Liver (tissue), 9 donors: ENCODE data around the gene CIB2. TPM values are rescaled to one million over a fixed set of nuclear protein-coding genes. Genes with fewer than 3 reads are reported as not detected.

Experiments
- DNase-seq: peaks from one replicate; pipeline ENCODE4 v3.0.0-alpha.2; 2017; ENCODE audit warnings: low spot score
- H3K27ac ChIP-seq, 2 donors: one replicate each; pipeline ENCODE4 v1.7.0; 2013; ENCODE audit warnings: inconsistent platforms in 2 of 2, low read length in 2 of 2, control low read depth in 1 of 2, low read depth in 1 of 2, mild to moderate bottlenecking in 1 of 2
- H3K27me3 ChIP-seq, 4 donors: one replicate each; pipeline versions ENCODE4 v1.6.1 to v1.7.0; 2013; ENCODE audit warnings: low read length in 3 of 4, inconsistent platforms in 1 of 4, mild to moderate bottlenecking in 1 of 4, moderate library complexity in 1 of 4; ENCODE audit not compliant: control insufficient read depth in 4 of 4, insufficient read depth in 4 of 4
- H3K36me3 ChIP-seq, 4 donors: one replicate each; pipeline versions ENCODE4 v1.6.1 to v1.7.0; 2013; ENCODE audit warnings: low read length in 3 of 4, mild to moderate bottlenecking in 3 of 4, low read depth in 1 of 4, moderate library complexity in 1 of 4; ENCODE audit not compliant: control insufficient read depth in 4 of 4, insufficient read depth in 3 of 4
- H3K4me1 ChIP-seq, 4 donors: one replicate each; pipeline versions ENCODE4 v1.6.1 to v1.7.0; 2013; ENCODE audit warnings: low read length in 3 of 4, mild to moderate bottlenecking in 3 of 4, moderate library complexity in 1 of 4; ENCODE audit not compliant: control insufficient read depth in 4 of 4, insufficient read depth in 4 of 4
- H3K4me3 ChIP-seq, 3 donors: one replicate each; pipeline versions ENCODE4 v1.6.1 to v1.7.0; 2013; ENCODE audit warnings: low read length in 3 of 3, control low read depth in 1 of 3, low read depth in 1 of 3, mild to moderate bottlenecking in 1 of 3
- H3K9ac ChIP-seq, 2 donors: one replicate each; pipeline ENCODE4 v1.7.0; 2013; ENCODE audit warnings: low read length in 2 of 2, mild to moderate bottlenecking in 2 of 2, moderate library complexity in 2 of 2, control low read depth in 1 of 2, low read depth in 1 of 2
- H3K9me3 ChIP-seq, 4 donors: one replicate each; pipeline versions ENCODE4 v1.6.1 to v1.7.0; 2013; ENCODE audit warnings: low read length in 3 of 4; ENCODE audit not compliant: control insufficient read depth in 4 of 4
- ATF3 ChIP-seq: IDR thresholded peaks from 2 replicates; pipeline ENCODE4 v1.6.1; 2016; ENCODE audit warnings: antibody characterized with exemption
- CTCF ChIP-seq: fragments of 150-350 bp; IDR thresholded peaks from 2 replicates; pipeline ENCODE4 v1.5.1; 2017; ENCODE audit warnings: improper control_type of control experiment, low read depth, low read length; ENCODE audit not compliant: missing input control
- EGR1 ChIP-seq, 2 donors: IDR thresholded peaks; 2 replicates each; pipeline ENCODE4 v1.6.1; 2016 to 2018; ENCODE audit warnings: antibody characterized with exemption in 2 of 2, low read depth in 2 of 2
- FOXA1 ChIP-seq: IDR thresholded peaks from 2 replicates; pipeline ENCODE4 v1.6.1; 2016; ENCODE audit warnings: antibody characterized with exemption
- GABPA ChIP-seq, 2 donors: IDR thresholded peaks in 1 of 2; conservative IDR thresholded peaks in 1 of 2; 2 replicates each; pipeline ENCODE4 v1.6.1; 2016; ENCODE audit warnings: antibody characterized with exemption in 2 of 2, mild to moderate bottlenecking in 1 of 2, moderate library complexity in 1 of 2
- HNF4A ChIP-seq, 2 donors: conservative IDR thresholded peaks; 2 replicates each; pipeline ENCODE4 v1.6.1; 2016; ENCODE audit warnings: antibody characterized with exemption in 2 of 2, mild to moderate bottlenecking in 2 of 2
- HNF4G ChIP-seq: IDR thresholded peaks from 2 replicates; pipeline ENCODE4 v1.6.1; 2016; ENCODE audit warnings: antibody characterized with exemption
- JUND ChIP-seq, 2 donors: IDR thresholded peaks; 2 replicates each; pipeline ENCODE4 v1.6.1; 2016; ENCODE audit warnings: antibody characterized with exemption in 2 of 2
- MAX ChIP-seq: IDR thresholded peaks from 2 replicates; pipeline ENCODE4 v1.6.1; 2016; ENCODE audit warnings: antibody characterized with exemption
- NR2F2 ChIP-seq: IDR thresholded peaks from 2 replicates; pipeline ENCODE4 v1.6.1; 2016; ENCODE audit warnings: antibody characterized with exemption
- RAD21 ChIP-seq, 2 donors: IDR thresholded peaks; 2 replicates each; pipeline ENCODE4 v1.6.1; 2016; ENCODE audit warnings: antibody characterized with exemption in 2 of 2, mild to moderate bottlenecking in 2 of 2
- REST ChIP-seq: IDR thresholded peaks from 2 replicates; pipeline ENCODE4 v1.6.1; 2016; ENCODE audit warnings: antibody characterized with exemption, mild to moderate bottlenecking
- YY1 ChIP-seq: IDR thresholded peaks from 2 replicates; pipeline ENCODE4 v1.6.1; 2016; ENCODE audit warnings: antibody characterized with exemption, mild to moderate bottlenecking
- ZBTB33 ChIP-seq: IDR thresholded peaks from 2 replicates; pipeline ENCODE4 v1.6.1; 2016; ENCODE audit warnings: antibody characterized with exemption
- WGBS: extraction: QIAGEN DNeasy Blood & Tissue Kit; methylation state at CpG from one replicate; pipeline ENCODE4 v1.1.7; 2013; 5-methylcytosine and 5-hydroxymethylcytosine counted together
- polyA plus RNA-seq, 2 donors: library from polyadenylated mRNA; stranded (reverse) in 1 of 2; unstranded in 1 of 2; fragments of 200-250 nt in 1 of 2; fragments of >200 nt in 1 of 2; fragmentation: Nextera tagmentation in 1 of 2; extraction: Ambion mirVana in 1 of 2; gene quantifications; one replicate each; pipeline versions ENCODE4 v1.2.1 to v1.2.3, GENCODE V29; 2013 to 2015
- total RNA-seq, 2 donors: library from RNA; depleted of rRNA; stranded (reverse); fragments of >200 nt; gene quantifications; one replicate each; pipeline ENCODE4 v1.2.3, GENCODE V29; 2014
- donor health status: healthy.
- donor health status: healthy.
- donor health status: healthy.
- donor health status: healthy.
- donor health status: healthy.

CIB2 gene
- total and polyA plus RNA-seq, 4 donors, result 0.25 to 2.2 (median 0.53) TPM

- no peak for DNase-seq
- 99% methylated on average over 9 of the region's 9 CpGs for WGBS
- H3K9ac ChIP-seq, result no peak overlapping the region
- TF ChIP-seq JUND (IDR thresholded peaks at IDR 0.05) (no peak), GABPA (IDR thresholded peaks at IDR 0.05 in 1 of 2, conservative IDR thresholded peaks at IDR 0.05 in 1 of 2) (no peak), REST (no peak), CTCF (no peak), RAD21 (IDR thresholded peaks at IDR 0.05) (no peak), EGR1 (IDR thresholded peaks at IDR 0.05; ENCODE audit: low read depth in 2 of 2) (no peak), MAX (no peak), NR2F2 (no peak), ATF3 (no peak), FOXA1 (no peak), HNF4G (no peak), HNF4A (conservative IDR thresholded peaks at IDR 0.05) (no peak), ZBTB33 (no peak), YY1 (no peak)
- no peak overlapping the region for H3K4me3 ChIP-seq
- H3K27ac ChIP-seq, result no peak overlapping the region
- peaks cover 0 to 2% (median 0%) of the 10 kb centered on the region in 4 donors for H3K9me3 ChIP-seq
- H3K27me3 ChIP-seq, result no peaks in the 10 kb centered on the region
- peaks cover 12 to 48% (median 27%) of the 10 kb centered on the region in 4 donors for H3K36me3 ChIP-seq
- H3K4me1 ChIP-seq, result no peaks in the 10 kb centered on the region
Measured at GRCh38 chr15:78171864-78172472, 40.7 kb upstream of the CIB2 start.
